H9 (cell line): ENCODE results near the gene CADPS. TPM values are rescaled to one million over a fixed set of nuclear protein-coding genes. Genes with fewer than 3 reads are reported as not detected.

Experiments used
- DNase-seq: peaks from one replicate; pipeline ENCODE4 v3.0.0-alpha.2; 2017
- H2AFZ ChIP-seq: one replicate; pipeline ENCODE4 v1.6.1; 2013; ENCODE audit warnings: mild to moderate bottlenecking, low read length, control low read depth, moderate library complexity
- H2AK5ac ChIP-seq: 2 replicates; pipeline ENCODE4 v1.6.1; 2013; ENCODE audit warnings: low read length, control low read depth, mixed read lengths; ENCODE audit not compliant: insufficient read length
- H2BK120ac ChIP-seq: one replicate; pipeline ENCODE4 v1.6.1; 2013; ENCODE audit warnings: low read depth, mild to moderate bottlenecking, low read length, control low read depth, inconsistent platforms; ENCODE audit not compliant: poor library complexity, severe bottlenecking
- H2BK12ac ChIP-seq: 2 replicates; pipeline ENCODE4 v1.6.1; 2013; ENCODE audit warnings: low read length, control low read depth, mixed read lengths, low read depth; ENCODE audit not compliant: insufficient read length
- H2BK15ac ChIP-seq: 2 replicates; pipeline ENCODE4 v1.6.1; 2013; ENCODE audit warnings: low read depth, low read length, control low read depth
- H2BK20ac ChIP-seq: one replicate; pipeline ENCODE4 v1.6.1; 2013; ENCODE audit warnings: low read depth, mild to moderate bottlenecking, low read length, control low read depth, inconsistent platforms; ENCODE audit not compliant: poor library complexity, severe bottlenecking
- H2BK5ac ChIP-seq: 2 replicates; pipeline ENCODE4 v1.6.1; 2013; ENCODE audit warnings: low read length, control low read depth, mixed read lengths; ENCODE audit not compliant: insufficient read length
- H3K14ac ChIP-seq: 2 replicates; pipeline ENCODE4 v1.6.1; 2013; ENCODE audit warnings: low read length, control low read depth; ENCODE audit not compliant: insufficient read depth
- H3K18ac ChIP-seq: 2 replicates; pipeline ENCODE4 v1.6.1; 2013; ENCODE audit warnings: low read depth, mild to moderate bottlenecking, mixed read lengths, low read length, control low read depth; ENCODE audit not compliant: insufficient read length
- H3K23ac ChIP-seq: 2 replicates; pipeline ENCODE4 v1.6.1; 2013; ENCODE audit warnings: low read length, control low read depth, mixed read lengths, low read depth; ENCODE audit not compliant: insufficient read length
- H3K23me2 ChIP-seq: 2 replicates; pipeline ENCODE4 v1.6.1; 2013; ENCODE audit warnings: low read depth, mild to moderate bottlenecking, mixed read lengths, low read length, control low read depth; ENCODE audit not compliant: insufficient read length, poor library complexity, severe bottlenecking
- H3K27ac ChIP-seq: 2 replicates; pipeline ENCODE4 v1.5.1; 2013; ENCODE audit warnings: low read length, control low read depth, mixed read lengths, low read depth; ENCODE audit not compliant: insufficient read length
- H3K27me3 ChIP-seq: 2 replicates; pipeline ENCODE4 v1.6.1; 2013; ENCODE audit warnings: low read length, control low read depth, inconsistent platforms; ENCODE audit not compliant: insufficient read depth
- H3K4ac ChIP-seq: 2 replicates; pipeline ENCODE4 v1.6.1; 2013; ENCODE audit warnings: low read depth, mild to moderate bottlenecking, control low read depth, inconsistent platforms, low read length, moderate library complexity
- H3K4me1 ChIP-seq: 2 replicates; pipeline ENCODE4 v1.6.1; 2013; ENCODE audit warnings: low read length, control low read depth, inconsistent platforms; ENCODE audit not compliant: insufficient read depth
- H3K4me2 ChIP-seq: 2 replicates; pipeline ENCODE4 v1.6.1; 2013; ENCODE audit warnings: low read length, control low read depth, mixed read lengths; ENCODE audit not compliant: insufficient read length, insufficient read depth
- H3K56ac ChIP-seq: 2 replicates; pipeline ENCODE4 v1.6.1; 2013; ENCODE audit warnings: low read depth, mild to moderate bottlenecking, mixed read lengths, low read length, control low read depth; ENCODE audit not compliant: insufficient read length
- H3K79me1 ChIP-seq: 2 replicates; pipeline ENCODE4 v1.6.1; 2013; ENCODE audit warnings: low read depth, mild to moderate bottlenecking, moderate library complexity, low read length, control low read depth, inconsistent platforms; ENCODE audit not compliant: insufficient read depth, poor library complexity, severe bottlenecking
- H3K79me2 ChIP-seq: 2 replicates; pipeline ENCODE4 v1.6.1; 2013; ENCODE audit warnings: low read length, control low read depth, inconsistent platforms; ENCODE audit not compliant: insufficient read depth
- H3K9ac ChIP-seq: 2 replicates; pipeline ENCODE4 v1.6.1; 2013; ENCODE audit warnings: low read length, control low read depth, mixed read lengths; ENCODE audit not compliant: insufficient read length; ENCODE audit errors: extremely low read depth
- H3K9me3 ChIP-seq: one replicate; pipeline ENCODE4 v1.6.1; 2013; ENCODE audit warnings: low read depth, low read length, inconsistent platforms; ENCODE audit not compliant: control insufficient read depth
- H3T11ph ChIP-seq: one replicate; pipeline ENCODE4 v1.6.1; 2013; ENCODE audit warnings: mild to moderate bottlenecking, low read length, control low read depth, inconsistent platforms
- H4K20me1 ChIP-seq: one replicate; pipeline ENCODE4 v1.6.1; 2013; ENCODE audit not compliant: control insufficient read depth, insufficient read length, insufficient read depth
- H4K5ac ChIP-seq: 2 replicates; pipeline ENCODE4 v1.6.1; 2013; ENCODE audit warnings: low read depth, mild to moderate bottlenecking, mixed read lengths, low read length, control low read depth; ENCODE audit not compliant: insufficient read length
- H4K8ac ChIP-seq: replicated peaks from 2 replicates; pipeline ENCODE4 v1.6.1; 2013; ENCODE audit warnings: low read length, control low read depth, mixed read lengths, low read depth; ENCODE audit not compliant: insufficient read length
- H4K91ac ChIP-seq: 2 replicates; pipeline ENCODE4 v1.6.1; 2013; ENCODE audit warnings: low read depth, mild to moderate bottlenecking, moderate library complexity, mixed read lengths, low read length, control low read depth; ENCODE audit not compliant: insufficient read length
- H3K27ac Mint-ChIP-seq, 3 experiments: 2 replicates in 2 of 3; 3 replicates in 1 of 3; pipeline ENCODE4 v1.8.0; 2020 to 2021; ENCODE audit warnings: mixed read lengths in 3 of 3, mild to moderate bottlenecking in 1 of 3, moderate library complexity in 1 of 3
- H3K27me3 Mint-ChIP-seq: 2 replicates; pipeline ENCODE4 v1.8.0; 2021; ENCODE audit warnings: low read depth, mild to moderate bottlenecking, moderate library complexity, mixed read lengths
- H3K36me3 Mint-ChIP-seq, 3 experiments: 2 replicates in 2 of 3; 3 replicates in 1 of 3; pipeline ENCODE4 v1.8.0; 2020 to 2021; ENCODE audit warnings: low read depth in 3 of 3, mixed read lengths in 3 of 3; ENCODE audit not compliant: insufficient read depth in 1 of 3
- H3K4me1 Mint-ChIP-seq, 2 experiments: 2 replicates each; pipeline ENCODE4 v1.8.0; 2020; ENCODE audit warnings: mixed read lengths in 2 of 2
- H3K4me3 Mint-ChIP-seq, 2 experiments: 2 replicates in 1 of 2; 3 replicates in 1 of 2; pipeline ENCODE4 v1.8.0; 2020 to 2021; ENCODE audit warnings: mild to moderate bottlenecking in 2 of 2, mixed read lengths in 2 of 2, moderate library complexity in 1 of 2
- H3K9me3 Mint-ChIP-seq, 2 experiments: 2 replicates in 1 of 2; 3 replicates in 1 of 2; pipeline ENCODE4 v1.8.0; 2020; ENCODE audit warnings: mild to moderate bottlenecking in 2 of 2, mixed read lengths in 2 of 2, moderate library complexity in 1 of 2
- WGBS: extraction: QIAGEN DNeasy Blood & Tissue Kit; methylation state at CpG from one replicate; pipeline ENCODE4 v1.1.7; 2013; ENCODE audit warnings: missing lambda C conversion rate, low lambda C conversion rate, mixed read lengths; ENCODE audit not compliant: insufficient read length; ENCODE audit errors: extremely low coverage; 5-methylcytosine and 5-hydroxymethylcytosine counted together
- total RNA-seq: library from RNA; stranded (reverse); gene quantifications from 2 replicates; pipeline ENCODE4 v1.2.1, GENCODE V29; 2021
- TF ChIP-seq, protein P1 (sequence below): fragments of 200-600 bp; sonication (generic); conservative IDR thresholded peaks from 3 replicates; pipeline ENCODE4 v1.8.0; 2021; ENCODE audit warnings: antibody characterized with exemption, mild to moderate bottlenecking

The CADPS gene
- total RNA-seq, 1 experiment from 2014 or later: 6.6 TPM

DNA sequence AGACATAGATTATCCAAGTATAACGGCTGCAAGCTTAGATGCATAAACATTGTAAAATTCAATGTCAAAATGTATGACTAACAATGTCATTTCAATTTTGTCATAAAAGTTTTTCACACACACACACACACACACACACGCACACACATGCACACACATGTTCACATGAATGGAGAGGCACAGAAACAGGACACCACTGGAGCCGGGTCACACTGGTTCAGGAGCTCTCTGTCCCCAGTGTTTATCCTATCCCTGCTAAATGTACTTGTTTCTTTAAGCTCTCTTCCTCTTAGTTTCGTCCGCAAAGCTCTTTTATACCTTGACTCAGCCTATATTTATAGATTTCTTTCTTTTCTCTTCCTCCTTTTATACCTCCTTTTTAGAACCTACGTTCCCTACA is 249.9 kb downstream of the CADPS start:
- no peak overlapping the region for H4K5ac ChIP-seq
- no peak overlapping the region for H2AK5ac ChIP-seq
- no peak overlapping the region for H2BK20ac ChIP-seq
- WGBS: no CpG with 5 or more reads among the region's 6 CpGs
- H2BK12ac ChIP-seq: no peak overlapping the region
- H2AFZ ChIP-seq: no peak overlapping the region
- no peaks in the 10 kb centered on the region for H4K20me1 ChIP-seq
- peaks cover 3% of the 10 kb centered on the region for H3K27me3 Mint-ChIP-seq
- no peaks in the 10 kb centered on the region for H3K9me3 Mint-ChIP-seq
- no peak overlapping the region for H3K23ac ChIP-seq
- H3K18ac ChIP-seq: no peak overlapping the region
- H3K56ac ChIP-seq: no peak overlapping the region
- H3K79me2 ChIP-seq: no peaks in the 10 kb centered on the region
- TF ChIP-seq, protein P1, sequence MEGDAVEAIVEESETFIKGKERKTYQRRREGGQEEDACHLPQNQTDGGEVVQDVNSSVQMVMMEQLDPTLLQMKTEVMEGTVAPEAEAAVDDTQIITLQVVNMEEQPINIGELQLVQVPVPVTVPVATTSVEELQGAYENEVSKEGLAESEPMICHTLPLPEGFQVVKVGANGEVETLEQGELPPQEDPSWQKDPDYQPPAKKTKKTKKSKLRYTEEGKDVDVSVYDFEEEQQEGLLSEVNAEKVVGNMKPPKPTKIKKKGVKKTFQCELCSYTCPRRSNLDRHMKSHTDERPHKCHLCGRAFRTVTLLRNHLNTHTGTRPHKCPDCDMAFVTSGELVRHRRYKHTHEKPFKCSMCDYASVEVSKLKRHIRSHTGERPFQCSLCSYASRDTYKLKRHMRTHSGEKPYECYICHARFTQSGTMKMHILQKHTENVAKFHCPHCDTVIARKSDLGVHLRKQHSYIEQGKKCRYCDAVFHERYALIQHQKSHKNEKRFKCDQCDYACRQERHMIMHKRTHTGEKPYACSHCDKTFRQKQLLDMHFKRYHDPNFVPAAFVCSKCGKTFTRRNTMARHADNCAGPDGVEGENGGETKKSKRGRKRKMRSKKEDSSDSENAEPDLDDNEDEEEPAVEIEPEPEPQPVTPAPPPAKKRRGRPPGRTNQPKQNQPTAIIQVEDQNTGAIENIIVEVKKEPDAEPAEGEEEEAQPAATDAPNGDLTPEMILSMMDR: no peak
- H4K91ac ChIP-seq: no peak overlapping the region
- H3K4me3 Mint-ChIP-seq: no peak overlapping the region
- no peak overlapping the region for H3K4ac ChIP-seq
- H3K27ac Mint-ChIP-seq: no peak overlapping the region
- no peaks in the 10 kb centered on the region for H3K36me3 Mint-ChIP-seq
- no peaks in the 10 kb centered on the region for H3K23me2 ChIP-seq
- H3K27me3 ChIP-seq: no peaks in the 10 kb centered on the region; the same call in 1 of the 2 replicates
- no peak overlapping the region for H3K4me2 ChIP-seq
- no peak overlapping the region for H2BK120ac ChIP-seq
- peaks cover 4 to 6% of the 10 kb centered on the region in 2 experiments for H3K4me1 Mint-ChIP-seq
- H3K9me3 ChIP-seq: no peaks in the 10 kb centered on the region
- H3K79me1 ChIP-seq: no peaks in the 10 kb centered on the region
- no peak overlapping the region for H3K9ac ChIP-seq
- H2BK15ac ChIP-seq: no peak overlapping the region
- H3T11ph ChIP-seq: no peak overlapping the region
- no peak for DNase-seq
- no peak overlapping the region for H3K14ac ChIP-seq
- H3K4me1 ChIP-seq: no peaks in the 10 kb centered on the region
- no peak overlapping the region for H2BK5ac ChIP-seq
- H4K8ac ChIP-seq: no peak overlapping the region
- no peak overlapping the region for H3K27ac ChIP-seq
